KMS-11 (cell line): ENCODE data around the gene LRRC39.

Experiments
- H2AFZ ChIP-seq: fragments of 200-600 bp; sonication (generic); 2 replicates; pipeline ENCODE4 v1.6.1; 2016; ENCODE audit warnings: antibody characterized with exemption, mixed run types, low read depth
- H3K27ac ChIP-seq: fragments of 200-600 bp; sonication (generic); 2 replicates; pipeline ENCODE4 v1.6.1; 2016; ENCODE audit warnings: mild to moderate bottlenecking, mixed run types
- H3K27me3 ChIP-seq: fragments of 200-600 bp; sonication (generic); 2 replicates; pipeline ENCODE4 v1.6.1; 2017; ENCODE audit warnings: mild to moderate bottlenecking, low read depth, mixed run types, moderate library complexity; ENCODE audit not compliant: insufficient read depth
- H3K36me3 ChIP-seq: fragments of 200-600 bp; sonication (generic); 2 replicates; pipeline ENCODE4 v1.6.1; 2017; ENCODE audit warnings: mild to moderate bottlenecking, mixed run types; ENCODE audit not compliant: insufficient read depth
- H3K4me1 ChIP-seq: fragments of 200-600 bp; sonication (generic); 2 replicates; pipeline ENCODE4 v1.6.1; 2016; ENCODE audit warnings: mild to moderate bottlenecking, low read depth, mixed run types; ENCODE audit not compliant: poor library complexity, severe bottlenecking
- H3K4me2 ChIP-seq: fragments of 200-600 bp; sonication (generic); 2 replicates; pipeline ENCODE4 v1.7.0; 2016; ENCODE audit warnings: mild to moderate bottlenecking, mixed run types
- H3K4me3 ChIP-seq: fragments of 200-600 bp; sonication (generic); IDR thresholded peaks from 2 replicates; pipeline ENCODE4 v1.6.1; 2017; ENCODE audit warnings: low read depth, low read length, mixed read lengths; ENCODE audit not compliant: insufficient read depth
- H3K79me2 ChIP-seq: fragments of 200-600 bp; sonication (generic); 2 replicates; pipeline ENCODE4 v1.6.1; 2016; ENCODE audit warnings: low read depth, mixed run types; ENCODE audit not compliant: insufficient read depth
- H3K9ac ChIP-seq: fragments of 200-600 bp; sonication (generic); 2 replicates; pipeline ENCODE4 v1.6.1; 2016; ENCODE audit warnings: mild to moderate bottlenecking, mixed run types
- H4K20me1 ChIP-seq: fragments of 200-600 bp; sonication (generic); 2 replicates; pipeline ENCODE4 v1.6.1; 2016; ENCODE audit warnings: mild to moderate bottlenecking, mixed run types; ENCODE audit not compliant: insufficient read depth
- TF ChIP-seq, protein P1 (sequence below): fragments of 200-600 bp; sonication (generic); conservative IDR thresholded peaks from 2 replicates; pipeline ENCODE4 v1.6.1; 2017; ENCODE audit warnings: low read depth, mild to moderate bottlenecking, antibody characterized with exemption, low read length, moderate library complexity, mixed read lengths

The LRRC39 gene

GRCh38 chr1:100178091-100178490, at the start of gene LRRC39:
LRRC39 (minus strand) TSS chr1:100178256; CDS start chr1:100168516, 9,740 bp downstream.
- Histone ChIP-seq H3K4me2 (no peak within 1 kb of the TSS), H2AFZ (no peak within 1 kb of the TSS), H3K4me3 (no peak within 1 kb of the TSS), H3K4me1 (no peaks in the 10 kb centered on the region), H3K27me3 (no peaks in the 10 kb centered on the region), H3K79me2 (no peaks in the 10 kb centered on the region), H3K9ac (no peak within 1 kb of the TSS), H4K20me1 (no peaks in the 10 kb centered on the region), H3K36me3 (no peaks in the 10 kb centered on the region), H3K27ac (no peak within 1 kb of the TSS)
- TF ChIP-seq, protein P1, sequence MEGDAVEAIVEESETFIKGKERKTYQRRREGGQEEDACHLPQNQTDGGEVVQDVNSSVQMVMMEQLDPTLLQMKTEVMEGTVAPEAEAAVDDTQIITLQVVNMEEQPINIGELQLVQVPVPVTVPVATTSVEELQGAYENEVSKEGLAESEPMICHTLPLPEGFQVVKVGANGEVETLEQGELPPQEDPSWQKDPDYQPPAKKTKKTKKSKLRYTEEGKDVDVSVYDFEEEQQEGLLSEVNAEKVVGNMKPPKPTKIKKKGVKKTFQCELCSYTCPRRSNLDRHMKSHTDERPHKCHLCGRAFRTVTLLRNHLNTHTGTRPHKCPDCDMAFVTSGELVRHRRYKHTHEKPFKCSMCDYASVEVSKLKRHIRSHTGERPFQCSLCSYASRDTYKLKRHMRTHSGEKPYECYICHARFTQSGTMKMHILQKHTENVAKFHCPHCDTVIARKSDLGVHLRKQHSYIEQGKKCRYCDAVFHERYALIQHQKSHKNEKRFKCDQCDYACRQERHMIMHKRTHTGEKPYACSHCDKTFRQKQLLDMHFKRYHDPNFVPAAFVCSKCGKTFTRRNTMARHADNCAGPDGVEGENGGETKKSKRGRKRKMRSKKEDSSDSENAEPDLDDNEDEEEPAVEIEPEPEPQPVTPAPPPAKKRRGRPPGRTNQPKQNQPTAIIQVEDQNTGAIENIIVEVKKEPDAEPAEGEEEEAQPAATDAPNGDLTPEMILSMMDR: no peak

DNA sequence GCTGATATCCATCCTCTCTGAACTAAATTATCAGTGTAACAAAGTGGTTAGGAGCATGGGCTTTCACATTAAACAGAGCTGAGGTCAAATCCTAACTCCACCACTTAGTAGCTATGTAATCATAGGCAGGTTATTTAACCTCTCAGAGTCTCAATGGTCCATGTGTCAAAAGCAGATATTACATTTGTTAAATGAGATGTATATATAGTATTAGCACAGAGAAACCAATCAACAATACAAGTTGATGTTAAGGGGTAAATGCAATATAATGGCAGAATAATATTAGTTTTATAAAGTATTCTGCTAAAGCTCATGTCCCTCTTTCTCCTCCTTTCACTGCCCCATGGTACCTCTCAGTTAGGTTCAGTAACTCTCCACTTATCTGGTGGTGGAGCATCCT, 44.4 kb upstream of the LRRC39 start:
- no peaks in the 10 kb centered on the region for H4K20me1 ChIP-seq
- H2AFZ ChIP-seq: no peak overlapping the region
- H3K79me2 ChIP-seq: no peaks in the 10 kb centered on the region
- H3K4me1 ChIP-seq: no peaks in the 10 kb centered on the region
- TF ChIP-seq, protein P1: no peak
- H3K27me3 ChIP-seq: no peaks in the 10 kb centered on the region
- H3K36me3 ChIP-seq: no peaks in the 10 kb centered on the region
- H3K4me3 ChIP-seq: no peak overlapping the region
- no peak overlapping the region for H3K4me2 ChIP-seq
- no peak overlapping the region for H3K27ac ChIP-seq
- H3K9ac ChIP-seq: no peak overlapping the region

GRCh38 chr1:100219883-100220282, 41.8 kb upstream of the LRRC39 start:
- H3K4me3 ChIP-seq: no peak overlapping the region
- H3K4me1 ChIP-seq: no peaks in the 10 kb centered on the region
- TF ChIP-seq, protein P1: no peak
- no peaks in the 10 kb centered on the region for H3K79me2 ChIP-seq
- H4K20me1 ChIP-seq: no peaks in the 10 kb centered on the region
- H3K27me3 ChIP-seq: no peaks in the 10 kb centered on the region
- no peak overlapping the region for H3K9ac ChIP-seq
- no peak overlapping the region for H3K4me2 ChIP-seq
- H3K27ac ChIP-seq: no peak overlapping the region
- H3K36me3 ChIP-seq: no peaks in the 10 kb centered on the region
- no peak overlapping the region for H2AFZ ChIP-seq

DNA sequence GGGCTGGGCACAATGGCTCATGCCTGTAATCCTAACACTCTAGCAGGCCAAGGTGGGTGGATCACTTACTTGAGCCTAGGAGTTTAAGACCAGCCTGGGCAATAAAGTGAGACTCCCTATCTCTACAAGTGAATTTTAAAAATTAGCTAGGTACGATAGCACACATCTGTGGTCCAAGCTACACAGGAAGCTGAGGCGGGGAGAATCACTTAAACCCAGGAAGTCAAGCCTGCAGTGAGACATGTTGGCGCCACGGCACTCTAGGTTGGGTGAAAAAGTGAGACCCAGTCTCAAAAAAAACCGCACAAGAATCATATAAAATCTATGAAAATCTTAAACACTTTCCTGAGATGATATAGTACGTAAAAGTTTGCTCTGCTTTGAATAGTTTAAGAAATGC, 41.4 kb upstream of the LRRC39 start:
- H3K4me1 ChIP-seq: no peaks in the 10 kb centered on the region
- H3K27me3 ChIP-seq: no peaks in the 10 kb centered on the region
- no peak overlapping the region for H2AFZ ChIP-seq
- H3K36me3 ChIP-seq: no peaks in the 10 kb centered on the region
- H3K4me3 ChIP-seq: no peak overlapping the region
- no peak overlapping the region for H3K9ac ChIP-seq
- TF ChIP-seq, protein P1: no peak
- no peaks in the 10 kb centered on the region for H3K79me2 ChIP-seq
- no peaks in the 10 kb centered on the region for H4K20me1 ChIP-seq
- H3K4me2 ChIP-seq: no peak overlapping the region
- H3K27ac ChIP-seq: no peak overlapping the region
